Activated naive CD4-positive, alpha-beta T cell treated with anti-CD3 and anti-CD28 coated beads, Interleukin-2, amount 10 ng/mL, durations not matched to agents 7 days and 5 days (primary cell): ENCODE measurements around the gene TMEM30B.
"Not testable (repeated sequence)": the region's sequence is repeated elsewhere in the genome, so short reads cannot be mapped to it uniquely, and the experiment has no call there.

Experiments used
- CTCF ChIA-PET: fragments of 350-600 bp; sonication (Branson Sonifier 250); formaldehyde crosslinking; loops from one replicate; lab custom pipeline; 2021; ENCODE audit warnings: antibody characterized with exemption; lab: Charles Lee
- DNase-seq: peaks from one replicate; pipeline ENCODE4 v3.0.0-alpha.2; 2020
- H3K27ac Mint-ChIP-seq: one replicate; pipeline ENCODE4 v1.8.0; 2021; ENCODE audit warnings: mild to moderate bottlenecking, moderate library complexity, mixed read lengths
- H3K27me3 Mint-ChIP-seq: one replicate; pipeline ENCODE4 v1.8.0; 2021; ENCODE audit warnings: mild to moderate bottlenecking, mixed read lengths
- H3K36me3 Mint-ChIP-seq: one replicate; pipeline ENCODE4 v1.8.0; 2021; ENCODE audit warnings: mixed read lengths
- H3K4me1 Mint-ChIP-seq: one replicate; pipeline ENCODE4 v1.8.0; 2021; ENCODE audit warnings: mixed read lengths
- H3K4me3 Mint-ChIP-seq: one replicate; pipeline ENCODE4 v1.8.0; 2021; ENCODE audit warnings: mild to moderate bottlenecking, moderate library complexity, mixed read lengths
- H3K9me3 Mint-ChIP-seq: one replicate; pipeline ENCODE4 v1.8.0; 2021; ENCODE audit warnings: mixed read lengths

The TMEM30B gene

DNA sequence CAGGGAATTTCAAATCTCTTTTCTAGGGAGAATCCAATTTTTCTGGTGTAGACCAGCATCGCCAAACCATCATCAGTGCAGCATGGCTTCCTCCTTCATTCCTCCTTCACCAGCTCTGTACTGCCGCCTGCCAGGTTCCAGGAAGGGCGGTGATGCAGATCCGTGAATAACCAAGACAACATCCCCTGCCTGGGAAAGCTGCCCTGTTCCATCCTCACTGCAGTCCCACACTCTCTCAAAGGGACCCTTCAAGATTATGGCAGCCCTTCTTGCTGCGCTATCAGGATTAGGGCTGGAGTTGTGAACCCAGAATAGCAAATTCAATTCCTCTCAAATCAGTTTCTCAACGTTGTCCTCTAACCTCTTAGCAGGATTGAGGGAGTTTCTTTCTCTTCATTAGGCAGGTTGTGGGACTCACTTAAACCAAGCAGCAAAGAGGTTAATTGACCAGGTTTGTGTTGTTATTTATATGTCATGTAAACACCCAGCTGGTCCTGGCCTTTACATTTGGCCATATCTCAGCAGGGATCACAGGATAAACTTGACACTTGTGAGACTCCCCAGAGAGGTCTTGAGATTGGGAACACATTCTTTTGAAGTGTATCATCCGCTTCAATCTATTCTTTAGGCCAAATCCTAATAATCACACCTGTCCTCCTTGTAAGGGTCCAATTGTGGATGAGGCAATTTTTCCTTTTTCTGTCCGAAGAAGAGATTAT lies 26.2 kb downstream of the TMEM30B start:
- DNase-seq, result no peak
- H3K27me3 Mint-ChIP-seq, result peaks cover 32% of the 10 kb centered on the region
- no peaks in the 10 kb centered on the region for H3K36me3 Mint-ChIP-seq
- H3K4me1 Mint-ChIP-seq, result no peaks in the 10 kb centered on the region
- no peaks in the 10 kb centered on the region for H3K9me3 Mint-ChIP-seq
- no peak overlapping the region for H3K4me3 Mint-ChIP-seq
- H3K27ac Mint-ChIP-seq, result no peak overlapping the region
- CTCF ChIA-PET, result interaction anchor here (0.7 to 6.3 kb wide), 3 partner anchors 623 to 720 kb away, joined by 3 to 32 read pairs (median 3); no protein-coding TSS in a partner anchor

DNA sequence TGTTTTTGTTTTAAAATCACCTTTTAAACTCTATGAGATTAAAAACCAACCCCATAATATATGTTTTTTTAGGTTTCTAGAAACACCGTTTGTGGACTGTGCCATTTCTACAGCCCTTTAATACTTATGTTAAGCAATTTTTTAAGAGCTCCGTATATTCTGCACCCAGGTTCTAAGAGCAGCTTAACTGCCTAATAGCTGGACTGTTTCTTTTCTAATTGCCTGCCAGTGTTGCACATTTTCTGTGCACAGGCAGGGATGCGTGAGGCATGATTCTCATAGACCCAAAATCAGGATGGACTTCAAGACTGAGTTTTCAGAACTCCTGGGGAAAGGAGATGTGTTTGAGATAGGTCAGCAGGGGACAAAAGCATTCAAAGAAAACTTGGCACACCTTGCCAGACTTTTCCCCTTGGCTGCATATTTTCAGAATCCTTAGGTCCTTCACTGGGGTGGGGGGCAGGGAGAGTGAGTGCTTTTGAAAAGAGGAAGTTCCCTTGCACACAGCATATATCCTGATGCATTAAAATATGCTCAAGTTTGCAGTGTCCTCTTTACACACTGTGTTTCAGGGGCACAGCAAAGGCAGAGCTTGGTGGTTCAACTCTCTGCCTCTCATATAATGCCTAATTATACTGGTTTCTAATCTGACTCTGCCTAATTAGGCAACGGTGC lies 27.9 kb downstream of the TMEM30B start:
- Mint-ChIP-seq H3K9me3 (no peaks in the 10 kb centered on the region), H3K36me3 (no peaks in the 10 kb centered on the region), H3K27me3 (peaks cover 24% of the 10 kb centered on the region), H3K4me3 (no peak overlapping the region), H3K27ac (no peak overlapping the region), H3K4me1 (peaks cover 4% of the 10 kb centered on the region)
- no peak for DNase-seq
- CTCF ChIA-PET, result interaction anchor here (0.6 to 6.3 kb wide), 13 partner anchors 13 to 903 kb away, joined by 3 to 32 read pairs (median 3); partner anchors contain the start of gene TRMT5

DNA sequence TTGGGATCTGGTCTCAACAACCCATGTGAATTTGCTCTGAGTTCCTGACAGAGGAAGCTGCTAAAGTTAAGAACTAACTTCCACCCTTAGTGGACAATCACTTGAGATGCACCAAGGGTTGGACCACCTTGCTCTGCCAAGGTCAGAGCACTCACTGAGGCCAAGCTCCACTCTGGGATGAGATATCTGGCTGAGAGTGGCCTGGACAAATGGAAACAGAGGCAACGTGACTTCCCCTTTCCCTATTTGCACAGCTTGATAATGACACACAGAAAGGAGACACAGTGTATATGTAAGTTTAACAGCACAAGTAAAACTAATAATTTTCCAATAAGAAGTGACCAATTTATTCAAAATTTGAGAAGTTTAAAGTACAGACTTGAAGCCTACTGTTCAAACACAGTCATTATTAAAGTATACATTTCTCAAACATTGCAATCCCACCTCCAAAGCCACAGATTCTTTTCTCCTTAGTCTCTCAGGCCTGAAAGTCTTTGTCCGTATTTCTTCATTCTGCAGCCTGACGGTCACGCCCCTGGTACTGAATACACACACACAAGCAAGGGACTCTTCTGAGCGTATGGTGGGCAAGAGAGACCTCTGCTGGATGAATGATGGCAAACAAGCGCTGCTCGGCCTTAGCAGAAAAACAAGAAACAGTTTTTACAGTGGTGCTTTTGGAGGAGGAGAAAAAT lies 28.6 kb downstream of the TMEM30B start:
- Mint-ChIP-seq H3K36me3 (no peaks in the 10 kb centered on the region), H3K9me3 (no peaks in the 10 kb centered on the region), H3K4me3 (no peak overlapping the region), H3K27me3 (peaks cover 24% of the 10 kb centered on the region), H3K27ac (no peak overlapping the region), H3K4me1 (peaks cover 9% of the 10 kb centered on the region)
- DNase-seq, result peak; percentile 74
- CTCF ChIA-PET, result interaction anchor here (0.7 to 6.3 kb wide), 14 partner anchors 9 to 902 kb away, joined by 3 to 32 read pairs (median 4); partner anchors contain the start of gene TRMT5

GRCh38 chr14:61250063-61250462 lies 31.1 kb downstream of the TMEM30B start:
- H3K9me3 Mint-ChIP-seq, result no peaks in the 10 kb centered on the region
- DNase-seq, result no peak
- H3K27me3 Mint-ChIP-seq, result peaks cover 20% of the 10 kb centered on the region
- no peak overlapping the region for H3K4me3 Mint-ChIP-seq
- H3K36me3 Mint-ChIP-seq, result no peaks in the 10 kb centered on the region
- H3K27ac Mint-ChIP-seq, result no peak overlapping the region
- CTCF ChIA-PET, result interaction anchor here (0.8 to 6.3 kb wide), 3 partner anchors 19 to 624 kb away, joined by 3 to 32 read pairs (median 6); no protein-coding TSS in a partner anchor
- H3K4me1 Mint-ChIP-seq, result peaks cover 9% of the 10 kb centered on the region

DNA sequence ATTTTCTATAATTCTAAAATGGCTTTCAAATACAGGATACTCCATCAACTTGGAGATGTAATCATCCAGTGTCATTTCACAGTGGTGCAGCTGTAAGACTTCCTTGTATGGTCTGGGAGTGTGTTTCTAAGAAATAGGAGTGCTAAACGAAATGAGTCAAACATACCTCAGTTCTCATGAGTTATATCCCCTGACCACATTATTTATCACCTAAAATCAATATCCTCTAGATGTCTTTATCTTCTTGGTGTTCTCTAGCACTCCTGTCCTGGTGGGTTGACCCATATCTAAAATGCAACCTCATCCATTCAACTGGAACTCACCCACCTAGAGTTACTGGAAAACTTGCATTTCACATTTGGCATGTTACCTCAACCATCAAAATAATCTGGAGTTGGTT lies 33.2 kb downstream of the TMEM30B start:
- H3K27me3 Mint-ChIP-seq, result peaks cover 20% of the 10 kb centered on the region
- DNase-seq, result no peak

DNA sequence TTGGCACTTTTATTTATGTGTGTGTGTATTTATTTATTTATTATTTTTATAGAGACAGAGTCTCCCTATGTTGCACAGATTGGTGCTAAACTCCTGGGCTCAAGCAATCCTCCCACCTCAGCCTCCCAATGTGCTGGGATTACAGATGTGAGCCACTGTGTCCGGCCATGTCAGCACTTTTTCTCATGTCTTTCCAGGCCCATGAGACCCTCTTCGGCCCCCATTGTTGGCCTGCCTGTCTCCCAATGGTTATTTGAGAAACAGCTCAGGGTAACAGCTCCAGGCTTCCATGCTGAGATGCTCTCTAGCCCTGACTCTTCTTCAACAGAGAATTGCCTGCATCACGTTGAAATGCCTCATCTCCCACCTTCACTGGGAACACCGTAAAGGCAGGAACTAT lies 34.4 kb downstream of the TMEM30B start:
- Mint-ChIP-seq H3K9me3 (peaks cover 4% of the 10 kb centered on the region), H3K4me1 (peaks cover 9% of the 10 kb centered on the region), H3K36me3 (no peaks in the 10 kb centered on the region), H3K27me3 (peaks cover 11% of the 10 kb centered on the region), H3K27ac (no peak overlapping the region), H3K4me3 (no peak overlapping the region)
- no peak for DNase-seq
- CTCF ChIA-PET, result no interaction called here

More for the DNA sequence above, 33.2 kb downstream of the TMEM30B start:
- H3K4me1 Mint-ChIP-seq, result peaks cover 9% of the 10 kb centered on the region
- H3K9me3 Mint-ChIP-seq, result no peaks in the 10 kb centered on the region
- no peak overlapping the region for H3K4me3 Mint-ChIP-seq
- H3K27ac Mint-ChIP-seq, result peak overlapping the region; percentile 33
- CTCF ChIA-PET, result interaction anchor here (0.7 to 1.1 kb wide), 4 partner anchors 29 to 623 kb away, joined by 3 read pairs; no protein-coding TSS in a partner anchor
- no peaks in the 10 kb centered on the region for H3K36me3 Mint-ChIP-seq

GRCh38 chr14:61244009-61244408 lies 37.1 kb downstream of the TMEM30B start:
- Mint-ChIP-seq H3K4me1 (peaks cover 9% of the 10 kb centered on the region), H3K36me3 (peaks cover 2% of the 10 kb centered on the region), H3K27ac (no peak overlapping the region), H3K4me3 (no peak overlapping the region), H3K27me3 (peaks cover 11% of the 10 kb centered on the region), H3K9me3 (peaks cover 18% of the 10 kb centered on the region)
- CTCF ChIA-PET, result interaction anchor here (0.6 to 1.0 kb wide), 3 partner anchors 8 to 883 kb away, joined by 3 read pairs; no protein-coding TSS in a partner anchor
- DNase-seq, result no peak

GRCh38 chr14:61240206-61240605 lies 40.9 kb downstream of the TMEM30B start:
- Mint-ChIP-seq H3K36me3 (peaks cover 2% of the 10 kb centered on the region), H3K4me1 (no peaks in the 10 kb centered on the region), H3K27me3 (peaks cover 11% of the 10 kb centered on the region), H3K27ac (no peak overlapping the region), H3K9me3 (peaks cover 18% of the 10 kb centered on the region), H3K4me3 (no peak overlapping the region)
- CTCF ChIA-PET, result no interaction called here
- DNase-seq, result no peak

DNA sequence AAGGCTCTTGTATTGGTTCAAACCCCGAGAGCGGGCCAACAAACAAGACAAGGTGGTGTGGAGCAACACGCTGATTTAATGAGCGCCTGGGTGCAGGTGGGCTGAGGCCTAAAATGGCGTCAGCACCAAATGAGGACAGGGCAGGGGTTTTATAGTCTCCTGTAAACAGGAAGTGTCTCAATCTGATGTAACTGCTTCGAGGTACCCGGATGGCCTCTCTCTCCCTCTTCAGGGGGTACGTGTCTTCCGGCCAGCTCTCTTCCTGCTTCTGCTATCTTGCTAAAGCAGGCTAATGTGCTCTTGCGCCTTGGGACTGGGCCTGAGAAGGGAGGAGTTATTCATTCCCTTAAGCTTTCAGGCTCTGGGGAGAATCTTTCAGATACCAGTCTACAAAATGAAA lies 41.9 kb downstream of the TMEM30B start:
- H3K27me3 Mint-ChIP-seq, result peaks cover 11% of the 10 kb centered on the region
- not testable (repeated sequence) for H3K4me1 Mint-ChIP-seq, H3K36me3 Mint-ChIP-seq, H3K4me3 Mint-ChIP-seq, DNase-seq, H3K27ac Mint-ChIP-seq
- CTCF ChIA-PET, result interaction anchor here (1.1 kb wide), 1 partner anchor 13 kb away, joined by 4 read pairs; no protein-coding TSS in a partner anchor
- H3K9me3 Mint-ChIP-seq, result peaks cover 18% of the 10 kb centered on the region

DNA sequence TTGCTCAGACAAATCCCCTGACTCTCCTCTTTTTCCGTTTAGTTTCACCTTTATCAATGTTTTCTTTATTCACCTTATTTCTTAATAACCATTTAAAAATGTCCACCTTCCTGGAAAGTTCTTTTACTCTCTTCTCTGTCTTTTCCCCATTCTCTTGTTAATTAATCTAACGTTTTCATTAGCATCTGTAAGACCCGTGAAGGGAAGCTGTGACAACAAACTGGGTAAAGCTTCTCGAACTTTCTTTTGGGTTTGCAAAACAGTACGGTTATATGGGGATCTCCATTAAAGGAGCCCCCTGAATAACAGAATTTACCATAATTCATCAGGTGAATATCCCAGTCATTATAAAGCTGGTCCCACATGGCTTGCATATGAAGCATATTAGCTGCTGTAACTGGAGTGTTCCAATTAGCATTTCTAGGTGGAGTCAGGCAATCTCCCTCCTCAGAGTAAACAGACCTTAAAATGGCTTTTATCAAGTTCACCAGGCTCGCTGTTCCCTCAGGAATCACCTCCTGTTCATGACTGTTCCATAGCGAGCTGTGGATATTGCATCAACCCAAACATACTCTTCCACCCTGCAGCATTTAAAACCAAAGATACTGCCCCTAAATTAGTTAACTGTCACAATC lies 42.4 kb downstream of the TMEM30B start:
- no peak for DNase-seq
- Mint-ChIP-seq H3K27me3 (peaks cover 7% of the 10 kb centered on the region), H3K36me3 (peaks cover 2% of the 10 kb centered on the region), H3K27ac (no peak overlapping the region), H3K9me3 (peaks cover 18% of the 10 kb centered on the region), H3K4me3 (no peak overlapping the region), H3K4me1 (no peaks in the 10 kb centered on the region)
- CTCF ChIA-PET, result interaction anchor here (1.1 kb wide), 1 partner anchor 13 kb away, joined by 4 read pairs; no protein-coding TSS in a partner anchor

- Mint-ChIP-seq H3K4me1 (no peaks in the 10 kb centered on the region), H3K9me3 (no peaks in the 10 kb centered on the region), H3K27ac (no peak overlapping the region), H3K27me3 (peaks cover 20% of the 10 kb centered on the region), H3K4me3 (no peak overlapping the region), H3K36me3 (no peaks in the 10 kb centered on the region)
- no peak for DNase-seq
- CTCF ChIA-PET, result no interaction called here
These were observed 46.8 kb downstream of the TMEM30B start for GRCh38 chr14:61234215-61234916.

GRCh38 chr14:61233436-61233956 lies 47.6 kb downstream of the TMEM30B start:
- DNase-seq, result no peak
- CTCF ChIA-PET, result interaction anchor here (0.6 kb wide), 1 partner anchor 704 kb away, joined by 3 read pairs; no protein-coding TSS in a partner anchor
- no peaks in the 10 kb centered on the region for H3K9me3 Mint-ChIP-seq
- H3K27ac Mint-ChIP-seq, result no peak overlapping the region
- H3K4me3 Mint-ChIP-seq, result no peak overlapping the region
- H3K27me3 Mint-ChIP-seq, result peaks cover 23% of the 10 kb centered on the region
- H3K4me1 Mint-ChIP-seq, result no peaks in the 10 kb centered on the region
- H3K36me3 Mint-ChIP-seq, result no peaks in the 10 kb centered on the region

GRCh38 chr14:61231810-61232209 lies 49.3 kb downstream of the TMEM30B start:
- CTCF ChIA-PET, result no interaction called here

More at GRCh38 chr14:61231810-61232209, 49.3 kb downstream of the TMEM30B start:
- no peak for DNase-seq
- Mint-ChIP-seq H3K4me1 (no peaks in the 10 kb centered on the region), H3K27ac (no peak overlapping the region), H3K36me3 (no peaks in the 10 kb centered on the region), H3K4me3 (no peak overlapping the region), H3K9me3 (no peaks in the 10 kb centered on the region), H3K27me3 (peaks cover 23% of the 10 kb centered on the region)
